K562 (cell line): ENCODE measurements around the gene SLC25A5. TPM values are rescaled to one million over a fixed set of nuclear protein-coding genes. Genes with fewer than 3 reads are reported as not detected.
A peak's percentile ranks its signal among the peaks of the same experiment; 100 is the strongest.

Source experiments
- E2F1 ChIP-seq: sonication (generic); formaldehyde crosslinking; IDR thresholded peaks from 2 replicates; pipeline ENCODE4 v1.8.1; 2023; ENCODE audit warnings: mild to moderate bottlenecking, missing genetic modification reagents, moderate library complexity
- EP300 ChIP-seq: IDR thresholded peaks from 2 replicates; pipeline ENCODE4 v1.6.1; 2012; ENCODE audit warnings: low read length, improper control_type of control experiment
- FOS ChIP-seq: IDR thresholded peaks from 3 replicates; pipeline ENCODE4 v1.6.1; 2011; ENCODE audit not compliant: insufficient read length; ENCODE audit errors: extremely low read depth
- MCM3 ChIP-seq: fragments of 450-650 bp; IDR thresholded peaks from 2 replicates; pipeline ENCODE4 v1.6.1; 2016
- MEF2D ChIP-seq: conservative IDR thresholded peaks from 2 replicates; pipeline ENCODE4 v1.6.1; 2016; ENCODE audit warnings: low read depth, missing genetic modification characterization, missing compliant biosample characterization
- MLX ChIP-seq, 2 experiments: fragments of 450-650 bp in 1 of 2; sonication (generic) in 1 of 2; formaldehyde crosslinking; conservative IDR thresholded peaks; 2 replicates each; pipeline versions ENCODE4 v1.4.0 to v1.8.1; 2020 to 2022; ENCODE audit warnings: mild to moderate bottlenecking in 1 of 2, missing genetic modification reagents in 1 of 2
- NBN ChIP-seq: fragments of 450-650 bp; IDR thresholded peaks from 2 replicates; pipeline ENCODE4 v1.6.1; 2016; ENCODE audit warnings: low read depth, mild to moderate bottlenecking
- NFIX ChIP-seq: fragments of 250-450 bp; sonication (Bioruptor Pico); IDR thresholded peaks from 2 replicates; pipeline ENCODE4 v1.4.0; 2020; ENCODE audit warnings: low read depth, mild to moderate bottlenecking, moderate library complexity
- POLR2G ChIP-seq: fragments of 200-400 bp; formaldehyde crosslinking; IDR thresholded peaks from 2 replicates; pipeline ENCODE4 v1.6.1; 2017; ENCODE audit warnings: low read depth, mild to moderate bottlenecking, antibody characterized with exemption, low read length, moderate library complexity
- RAD21 ChIP-seq, 2 experiments: fragments of 250-450 bp in 1 of 2; fragments of 450-650 bp in 1 of 2; sonication (Bioruptor Pico) in 1 of 2; formaldehyde crosslinking in 1 of 2; IDR thresholded peaks in 1 of 2; conservative IDR thresholded peaks in 1 of 2; 2 replicates each; pipeline versions ENCODE4 v1.4.0 to v1.8.0; 2020 to 2022; ENCODE audit warnings: mild to moderate bottlenecking in 2 of 2, moderate library complexity in 1 of 2
- TCF7 ChIP-seq: sonication (generic); IDR thresholded peaks from 2 replicates; pipeline ENCODE4 v1.6.1; 2016; ENCODE audit warnings: antibody characterized with exemption, borderline replicate concordance
- TEAD2 ChIP-seq: fragments of 450-650 bp; IDR thresholded peaks from 2 replicates; pipeline ENCODE4 v1.6.1; 2016; ENCODE audit warnings: missing genetic modification characterization, control low read depth, missing compliant biosample characterization
- ZC3H4 ChIP-seq: sonication (generic); formaldehyde crosslinking; IDR thresholded peaks from 2 replicates; pipeline ENCODE4 v1.9.0; 2021; ENCODE audit warnings: missing genetic modification reagents, borderline replicate concordance
- ZNF274 ChIP-seq: IDR thresholded peaks from 2 replicates; pipeline ENCODE4 v1.6.1; 2011; ENCODE audit warnings: low read depth, mild to moderate bottlenecking, low read length, moderate library complexity, borderline replicate concordance
- ZNF280A ChIP-seq: fragments of 450-650 bp; IDR thresholded peaks from 2 replicates; pipeline ENCODE4 v1.6.1; 2018; ENCODE audit warnings: mild to moderate bottlenecking, low read depth; ENCODE audit not compliant: partially characterized antibody
- ZNF449 ChIP-seq: fragments of 250-450 bp; sonication (Bioruptor Pico); IDR thresholded peaks from 2 replicates; pipeline ENCODE4 v1.8.0; 2022; ENCODE audit warnings: moderate library complexity, mild to moderate bottlenecking, inconsistent platforms
- ZNF639 ChIP-seq, 2 experiments: fragments of 200-800 bp in 1 of 2; sonication (Bioruptor generic) in 1 of 2; sonication (generic) in 1 of 2; formaldehyde crosslinking in 1 of 2; IDR thresholded peaks in 1 of 2; conservative IDR thresholded peaks in 1 of 2; 2 replicates each; pipeline versions ENCODE4 v1.5.0 to v1.6.1; 2016 to 2020; ENCODE audit warnings: missing compliant biosample characterization in 1 of 2, missing genetic modification characterization in 1 of 2, missing genetic modification reagents in 1 of 2
- polyA plus RNA-seq, 8 experiments: library from polyadenylated mRNA; depleted of rRNA in 4 of 8; stranded (reverse) in 5 of 8; unstranded in 3 of 8; fragments of >200 nt; fragmentation: Nextera tagmentation in 2 of 8; fragmentation: Illumina TruSeq in 1 of 8; extraction: Ambion mirVana in 2 of 8; extraction: Trizol in 1 of 8; gene quantifications; 2 replicates each; pipeline versions ENCODE4 v1.2.1 to v1.2.3, GENCODE V29; 2011 to 2014; ENCODE audit warnings: inconsistent platforms in 1 of 8, missing spikeins in 1 of 8
- total RNA-seq, 7 experiments: library from RNA; depleted of rRNA in 6 of 7; stranded (reverse); fragments of >200 nt in 6 of 7; fragmentation: Illumina TruSeq in 2 of 7; extraction: Trizol in 2 of 7; gene quantifications; 2 replicates each; pipeline versions ENCODE4 v1.2.1 to v1.2.3, GENCODE V29; 2011 to 2021; ENCODE audit warnings: low replicate concordance in 1 of 7

SLC25A5 gene
- total and polyA plus RNA-seq, 9 of the 15 experiments (the other 6 are each of a cell fraction or from before 2014, with no cell fraction given), result 470 to 5,247 (median 596) TPM

GRCh38 chrX:119467842-119468550, at the start of gene SLC25A5 (continued):
- TF ChIP-seq POLR2G (peak; percentile 98), ZNF639 (CRISPR knock-in tag; conservative IDR thresholded peaks at IDR 0.05 in 1 of 2, IDR thresholded peaks at IDR 0.05 in 1 of 2) (no peak), MEF2D (tag) (no peak), E2F1 (peak; percentile 35; the same call in 1 of the 2 replicates), MCM3 (no peak), TEAD2 (tag) (no peak), NFIX (CRISPR knock-in tag) (no peak), FOS (no peak), EP300 (0 out of 2 replicates have a peak, but pooled peaks have one; percentile 4), ZNF449 (CRISPR knock-in tag) (no peak), MLX (CRISPR knock-in tag; conservative IDR thresholded peaks at IDR 0.05) (no peak), RAD21 (CRISPR knock-in tag; conservative IDR thresholded peaks at IDR 0.05 in 1 of 2, IDR thresholded peaks at IDR 0.05 in 1 of 2) (no peak), ZC3H4 (CRISPR knock-in tag) (0 out of 2 replicates have a peak, but pooled peaks have one; percentile 90), TCF7 (no peak), ZNF280A (no peak), ZNF274 (no peak), NBN (no peak)
